ENCODE results near the gene ATP6V0E1.
"Not testable (repeated sequence)": the region's sequence is repeated elsewhere in the genome, so short reads cannot be mapped to it uniquely, and the experiment has no call there.

Gene ATP6V0E1

GRCh38 chr5:173039188-173039587 lies 55.6 kb downstream of the ATP6V0E1 start:
- DNase-seq (ENCODE audit: low spot score) = no peak

- no peak for DNase-seq (ENCODE audit: low spot score)
Measured at GRCh38 chr5:173039964-173040363, 56.4 kb downstream of the ATP6V0E1 start.

GRCh38 chr5:173041881-173042762 lies 58.6 kb downstream of the ATP6V0E1 start:
- DNase-seq (ENCODE audit: low spot score) = no peak

GRCh38 chr5:173042763-173043107 lies 59.2 kb downstream of the ATP6V0E1 start:
- no peak for DNase-seq (ENCODE audit: low spot score)

GRCh38 chr5:173045474-173045873 lies 61.9 kb downstream of the ATP6V0E1 start:
- DNase-seq (ENCODE audit: low spot score) = no peak

GRCh38 chr5:173047096-173047837 lies 63.7 kb downstream of the ATP6V0E1 start:
- DNase-seq (ENCODE audit: low spot score) = not testable (repeated sequence)

- no peak for DNase-seq (ENCODE audit: low spot score)
Measured at GRCh38 chr5:173047838-173048105, 64.2 kb downstream of the ATP6V0E1 start.

- no peak for DNase-seq (ENCODE audit: low spot score)
Measured at GRCh38 chr5:173050791-173051190, 67.2 kb downstream of the ATP6V0E1 start.

- no peak for DNase-seq (ENCODE audit: low spot score)
Measured at GRCh38 chr5:173051746-173052145, 68.2 kb downstream of the ATP6V0E1 start.

- DNase-seq (ENCODE audit: low spot score) = no peak
Measured at GRCh38 chr5:173053041-173053440, 69.5 kb downstream of the ATP6V0E1 start.

- DNase-seq (ENCODE audit: low spot score) = no peak
Measured at GRCh38 chr5:173055042-173055721, 71.6 kb downstream of the ATP6V0E1 start.

- no peak for DNase-seq (ENCODE audit: low spot score)
Measured at GRCh38 chr5:173055722-173055982, 72.1 kb downstream of the ATP6V0E1 start.

GRCh38 chr5:173055983-173056782 lies 72.6 kb downstream of the ATP6V0E1 start, which contains the start of gene CREBRF:
CREBRF (plus strand) TSS chr5:173056352; CDS start chr5:173080776, 24,424 bp downstream.
- DNase-seq (ENCODE audit: low spot score) = peak; percentile 97

- DNase-seq (ENCODE audit: low spot score) = no peak
Measured at GRCh38 chr5:173056783-173057061, 73.2 kb downstream of the ATP6V0E1 start.

- DNase-seq (ENCODE audit: low spot score) = peak; percentile 99
Measured at GRCh38 chr5:173057062-173057924, 73.7 kb downstream of the ATP6V0E1 start.

GRCh38 chr5:173062141-173062540 lies 78.6 kb downstream of the ATP6V0E1 start:
- no peak for DNase-seq (ENCODE audit: low spot score)

GRCh38 chr5:173065155-173065554 lies 81.6 kb downstream of the ATP6V0E1 start:
- DNase-seq (ENCODE audit: low spot score) = no peak

GRCh38 chr5:173069671-173070070 lies 86.1 kb downstream of the ATP6V0E1 start:
- no peak for DNase-seq (ENCODE audit: low spot score)

- DNase-seq (ENCODE audit: low spot score) = no peak
Measured at GRCh38 chr5:173075137-173075843, 91.7 kb downstream of the ATP6V0E1 start.

- no peak for DNase-seq (ENCODE audit: low spot score)
Measured at GRCh38 chr5:173075970-173076369, 92.4 kb downstream of the ATP6V0E1 start.

- DNase-seq (ENCODE audit: low spot score) = not testable (repeated sequence)
Measured at GRCh38 chr5:173076471-173076870, 92.9 kb downstream of the ATP6V0E1 start.

All from ecto neural progenitor cell (in vitro differentiated cells).